C4-2B (cell line): Measurements from ENCODE around the gene RNF144A.
"Not testable (repeated sequence)": the region's sequence is repeated elsewhere in the genome, so short reads cannot be mapped to it uniquely, and the experiment has no call there.

ENCODE experiments used
- CTCF ChIP-seq: fragments of 450-650 bp; conservative IDR thresholded peaks from 2 replicates; pipeline ENCODE4 v1.5.1; 2017; ENCODE audit warnings: mild to moderate bottlenecking
- ZFX ChIP-seq: fragments of 450-650 bp; IDR thresholded peaks from 2 replicates; pipeline ENCODE4 v1.6.1; 2017

- not testable (repeated sequence) for TF ChIP-seq CTCF, ZFX
Observed at GRCh38 chr2:7001395-7001794, 84.2 kb downstream of the RNF144A start.
